T47D (cell line): ENCODE results near the gene MGMT.

Experiments used
- DNase-seq, 2 experiments: peaks; one replicate each; pipeline versions ENCODE4 v3.0.0 to v3.0.0-alpha.2; 2011 to 2012; ENCODE audit warnings: low read depth in 1 of 2, low spot score in 1 of 2
- JUND ChIP-seq: IDR thresholded peaks from 2 replicates; pipeline ENCODE4 v1.6.1; 2012; ENCODE audit warnings: low read depth
- in situ Hi-C: cut with HindIII; loops from 2 replicates; pipeline ENCODE4 v1.10.0; 2016; ENCODE audit warnings: low sequenced_read_pairs, low pct_unique_long_range_greater_than_20kb

The MGMT gene

DNA sequence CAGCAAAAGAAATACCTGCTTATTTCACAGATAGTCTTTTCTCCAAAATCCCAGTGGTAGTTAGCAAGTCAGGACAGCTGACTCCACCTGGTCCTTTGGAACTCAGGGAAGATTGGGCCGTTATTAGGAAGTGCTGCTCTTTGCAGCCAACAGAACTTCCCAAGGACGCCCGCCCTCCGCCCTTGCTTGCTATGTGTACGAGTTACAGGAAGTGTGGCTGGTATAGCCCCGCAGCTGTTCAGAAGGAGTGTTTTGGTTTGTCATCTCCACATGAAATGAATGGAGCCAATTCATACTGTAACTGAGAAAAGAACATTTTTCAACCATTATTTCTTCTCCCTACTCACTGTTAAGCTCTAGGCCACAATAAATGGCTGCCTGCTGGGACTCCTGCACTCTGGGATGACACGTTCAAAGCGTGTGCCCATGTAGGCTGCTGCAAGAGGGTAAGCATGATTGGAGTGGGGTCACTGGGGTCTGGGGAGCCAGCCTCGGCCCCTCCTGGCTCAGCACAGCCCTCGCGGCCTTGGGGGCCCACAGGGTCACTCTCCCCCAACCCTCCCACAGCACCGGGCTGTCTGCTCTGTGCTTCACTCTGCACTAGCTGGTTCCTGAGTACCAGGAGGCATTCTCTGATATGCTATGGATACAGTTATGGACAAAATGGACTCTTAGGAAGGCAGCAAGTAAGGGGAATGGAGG lies 253.0 kb downstream of the MGMT start:
- DNase-seq: no peak
- no peak for TF ChIP-seq JUND
- in situ Hi-C loops: no loop called here

DNA sequence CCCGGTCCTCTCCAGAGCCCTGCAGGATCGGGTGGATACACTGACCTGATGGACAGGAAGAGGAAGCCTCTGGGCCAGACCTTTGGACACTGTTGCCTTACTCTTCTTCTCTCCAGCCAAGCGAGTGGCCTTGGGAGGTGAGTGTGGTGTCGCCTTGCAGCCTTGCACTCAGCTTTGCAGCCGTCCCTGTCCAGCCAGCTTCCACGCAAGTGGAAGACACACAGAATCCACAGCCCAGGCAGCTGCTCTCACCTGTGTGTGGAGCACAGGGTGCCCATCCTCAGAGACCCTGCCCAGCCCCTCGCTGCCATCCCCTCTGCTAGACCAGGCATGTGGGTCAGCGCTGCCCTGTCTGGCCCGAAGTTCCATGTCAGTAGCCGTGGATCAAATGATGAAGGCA lies 258.0 kb downstream of the MGMT start:
- DNase-seq: no peak
- TF ChIP-seq JUND: no peak
- in situ Hi-C loops: no loop called here

DNA sequence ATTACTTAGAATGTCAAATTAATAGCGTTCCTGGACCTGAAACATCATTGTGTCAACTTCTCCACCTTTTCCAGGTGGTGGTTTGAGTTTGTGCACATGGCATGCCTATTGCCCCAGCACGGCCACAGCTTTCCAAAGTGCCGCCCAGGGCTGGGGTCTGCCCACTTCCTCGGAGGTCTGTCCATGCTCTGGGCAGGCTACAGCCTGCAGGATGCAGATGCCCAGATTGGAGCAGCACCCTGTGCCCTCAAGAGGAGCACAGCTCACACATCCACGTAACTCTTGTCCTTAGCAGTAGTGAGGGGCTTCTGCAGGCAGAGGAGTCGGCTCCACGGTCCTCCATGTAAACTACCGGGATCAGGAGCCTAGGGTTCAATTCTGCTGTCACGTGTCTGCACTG lies 258.4 kb downstream of the MGMT start:
- in situ Hi-C loops: no loop called here
- TF ChIP-seq JUND: no peak
- DNase-seq: no peak

DNA sequence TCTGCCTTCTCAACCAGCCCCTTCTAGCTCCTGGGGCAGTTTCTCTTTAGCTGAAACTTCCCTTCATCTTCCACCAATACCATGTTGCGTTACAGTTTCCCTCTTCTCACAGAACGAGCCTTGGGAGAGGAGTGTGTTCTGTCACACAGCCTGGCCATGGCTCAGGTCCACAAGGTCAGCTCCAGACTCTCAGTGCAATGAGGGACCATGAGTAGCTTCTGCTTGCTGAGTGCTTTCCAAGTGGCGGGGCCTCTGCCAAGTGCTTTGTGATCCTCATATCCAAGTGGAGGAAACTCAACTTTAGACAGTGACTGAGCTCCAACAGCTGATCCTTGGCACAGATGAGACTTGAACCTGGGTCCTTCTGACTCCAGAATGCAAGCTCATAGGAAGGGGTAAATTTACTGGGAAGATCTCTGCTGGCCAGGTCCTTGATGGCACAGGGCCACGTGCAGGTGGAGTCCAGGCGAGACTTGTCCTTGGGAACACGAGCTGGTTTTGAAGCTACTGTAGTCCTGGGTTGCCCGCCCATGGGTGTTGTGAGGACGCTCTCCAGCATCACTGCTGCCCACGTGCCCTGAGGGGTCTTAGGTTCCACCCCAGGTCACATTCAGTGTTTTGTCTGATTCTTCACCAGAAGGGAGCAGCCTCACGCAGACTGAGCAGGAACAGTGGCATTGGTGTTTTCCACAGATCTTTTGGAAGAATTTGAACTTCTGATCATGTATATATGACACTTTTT lies 259.0 kb downstream of the MGMT start:
- no peak for DNase-seq
- in situ Hi-C loops: no loop called here
- no peak for TF ChIP-seq JUND

DNA sequence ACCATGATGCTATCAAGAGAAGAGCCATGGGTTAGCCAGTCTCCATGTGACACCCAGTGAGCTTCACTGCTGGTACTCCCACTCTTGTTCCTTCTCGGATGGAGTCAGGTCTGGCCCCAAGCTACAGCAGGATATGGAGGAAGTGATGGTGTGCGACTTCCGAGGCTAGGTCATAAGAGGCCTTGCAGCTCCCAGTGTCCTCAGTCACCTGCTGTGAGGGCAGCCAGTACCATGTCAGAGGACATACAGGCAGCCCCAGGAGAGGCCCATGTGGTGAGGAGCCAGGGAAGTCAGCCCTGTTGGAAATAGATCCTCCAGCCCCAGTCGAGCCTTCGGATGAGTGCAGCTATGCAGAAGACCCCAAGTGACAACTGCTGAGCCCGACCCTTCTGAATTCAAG lies 260.0 kb downstream of the MGMT start:
- no peak for TF ChIP-seq JUND
- no peak for DNase-seq
- in situ Hi-C loops: no loop called here

DNA sequence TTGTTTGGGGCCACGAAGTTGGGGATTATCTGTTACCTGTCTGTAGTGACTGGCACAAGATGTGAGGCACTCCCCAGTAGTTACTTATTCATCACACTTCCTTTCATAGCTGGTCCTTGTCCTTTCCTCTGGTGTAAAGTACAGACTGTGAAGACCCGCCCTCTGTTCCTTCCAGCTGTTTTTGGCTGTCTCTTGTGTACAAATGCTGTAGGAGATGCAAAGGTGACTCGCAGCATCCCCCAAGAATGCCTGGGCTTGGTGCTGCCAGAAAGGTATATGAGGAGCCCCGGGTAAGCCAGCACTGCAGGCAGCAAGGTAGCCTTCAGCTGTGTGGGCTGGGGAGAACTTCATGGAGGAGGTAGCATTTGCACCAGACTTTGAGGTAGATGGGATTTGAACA lies 260.5 kb downstream of the MGMT start:
- no peak for TF ChIP-seq JUND
- in situ Hi-C loops: no loop called here
- DNase-seq: no peak

DNA sequence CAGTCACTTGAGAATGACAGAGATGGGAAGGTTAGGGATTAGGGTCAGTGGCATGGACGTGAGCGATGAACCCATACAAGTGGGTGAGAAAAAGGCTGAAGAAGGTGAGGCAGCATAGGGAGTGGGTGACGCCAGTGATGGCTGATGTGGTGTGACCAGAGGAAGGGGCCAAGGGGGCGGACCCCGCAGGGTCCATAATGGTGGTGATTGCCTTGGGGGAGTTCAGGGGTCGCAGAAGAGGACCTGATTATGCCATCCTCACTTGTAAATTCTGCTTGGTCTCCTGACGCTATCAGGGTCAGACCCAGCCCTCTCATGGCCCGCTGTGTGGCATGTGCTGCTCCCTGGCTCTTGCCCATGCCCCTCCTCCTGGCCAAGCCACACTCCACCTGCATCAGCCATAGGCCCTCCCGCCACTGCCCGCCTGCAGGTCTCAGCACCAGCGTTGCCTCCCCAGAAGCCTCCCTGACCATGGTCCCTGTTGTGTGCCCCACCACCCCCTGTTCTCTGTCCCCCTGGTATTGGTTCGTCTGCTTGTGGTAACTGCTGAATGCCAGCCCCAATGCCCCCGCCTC lies 261.3 kb downstream of the MGMT start:
- in situ Hi-C loops: no loop called here
- DNase-seq: no peak
- no peak for TF ChIP-seq JUND

DNA sequence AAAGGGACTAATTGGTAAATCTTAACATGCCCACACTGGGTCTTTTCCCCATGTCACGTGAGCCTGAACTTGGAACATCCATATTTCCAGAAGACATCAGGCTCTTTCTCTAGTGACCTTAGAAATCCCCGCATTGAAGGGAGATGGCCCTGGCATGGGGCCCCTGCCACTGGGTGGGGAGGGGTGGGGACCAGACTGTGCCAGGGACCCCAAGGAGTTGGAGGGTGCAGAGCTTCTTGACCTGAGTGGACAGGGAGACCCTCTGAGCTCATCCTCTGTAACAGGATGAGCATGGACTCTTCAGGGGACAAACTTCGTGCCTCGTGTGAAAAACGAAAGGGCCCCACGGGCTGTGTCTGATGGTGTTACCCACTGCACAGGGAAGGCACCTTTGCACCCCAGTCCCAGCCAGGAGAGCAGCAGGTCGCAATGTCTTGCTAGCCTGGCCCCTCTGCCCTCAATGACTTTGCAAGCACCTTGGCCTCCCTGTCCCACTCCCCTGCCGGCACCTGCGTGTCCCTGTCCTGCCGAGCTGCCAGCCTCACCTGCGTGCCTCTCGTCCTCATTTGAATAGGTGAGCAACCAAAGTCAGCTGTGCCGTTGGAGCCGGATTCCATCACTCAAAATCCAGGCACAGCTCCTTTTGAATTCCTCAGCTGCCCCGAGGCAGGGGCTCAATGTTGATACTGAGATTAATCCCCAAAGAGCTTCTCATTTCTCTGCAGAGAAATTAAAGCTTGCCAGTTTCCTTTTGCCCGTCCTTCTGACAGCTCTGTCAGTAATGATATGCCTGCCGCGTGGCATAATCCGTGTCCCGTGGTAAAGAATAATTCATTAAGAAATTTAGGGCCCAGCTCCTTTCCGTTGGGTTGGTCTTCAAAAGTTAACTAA lies 262.1 kb downstream of the MGMT start:
- in situ Hi-C loops: no loop called here
- no peak for DNase-seq
- no peak for TF ChIP-seq JUND

DNA sequence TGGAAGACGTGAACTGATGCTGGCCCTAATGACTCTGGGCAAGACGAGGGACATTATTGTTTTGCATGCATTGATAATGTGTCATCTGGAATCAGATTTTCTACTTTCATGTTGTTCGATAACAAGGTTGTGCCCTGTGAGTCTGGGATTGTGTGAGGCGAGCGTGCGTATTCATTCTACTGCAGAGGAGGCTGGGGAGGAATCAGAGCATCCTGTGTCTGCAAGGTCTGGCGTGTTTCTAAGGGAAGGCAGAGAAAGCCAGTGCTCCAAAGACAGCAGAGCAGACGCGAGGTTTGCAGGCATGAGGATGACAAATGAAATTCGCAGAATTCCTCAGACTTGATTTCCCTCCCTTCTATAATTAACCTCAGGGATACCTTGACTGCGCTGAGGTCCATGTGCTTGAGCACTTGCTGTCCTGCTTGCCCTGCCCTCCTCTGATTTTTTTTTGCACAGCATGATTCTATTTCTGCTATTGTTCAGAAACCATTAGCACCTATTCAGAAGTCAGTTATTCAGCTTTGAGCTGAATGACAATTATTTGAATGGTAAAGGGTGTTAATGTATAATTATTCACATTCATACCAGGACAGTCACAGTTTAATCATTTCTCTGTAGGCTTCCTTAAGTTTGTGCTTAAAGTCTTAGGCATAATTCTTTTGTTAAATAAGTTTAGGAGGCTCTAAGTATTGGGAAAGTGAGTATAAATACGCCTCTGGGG lies 263.4 kb downstream of the MGMT start:
- no peak for TF ChIP-seq JUND
- no peak for DNase-seq
- in situ Hi-C loops: no loop called here

DNA sequence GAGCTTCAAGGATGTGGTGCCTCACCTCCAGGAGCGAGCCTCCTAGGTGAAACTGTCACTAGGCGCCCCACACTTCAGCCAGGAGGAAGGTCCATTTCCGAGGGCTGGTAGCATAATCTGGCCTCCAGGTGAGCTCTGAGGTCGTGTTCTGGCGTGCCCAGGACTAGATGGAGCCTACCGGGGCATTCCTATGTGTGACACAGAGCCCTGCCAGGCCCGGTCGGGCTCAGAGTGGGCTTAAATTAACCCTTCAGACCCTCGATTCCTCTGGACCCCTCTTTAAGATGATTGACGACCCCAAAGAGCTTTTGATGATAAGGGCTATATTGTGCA lies 263.9 kb downstream of the MGMT start:
- DNase-seq: no peak
- in situ Hi-C loops: no loop called here
- no peak for TF ChIP-seq JUND

DNA sequence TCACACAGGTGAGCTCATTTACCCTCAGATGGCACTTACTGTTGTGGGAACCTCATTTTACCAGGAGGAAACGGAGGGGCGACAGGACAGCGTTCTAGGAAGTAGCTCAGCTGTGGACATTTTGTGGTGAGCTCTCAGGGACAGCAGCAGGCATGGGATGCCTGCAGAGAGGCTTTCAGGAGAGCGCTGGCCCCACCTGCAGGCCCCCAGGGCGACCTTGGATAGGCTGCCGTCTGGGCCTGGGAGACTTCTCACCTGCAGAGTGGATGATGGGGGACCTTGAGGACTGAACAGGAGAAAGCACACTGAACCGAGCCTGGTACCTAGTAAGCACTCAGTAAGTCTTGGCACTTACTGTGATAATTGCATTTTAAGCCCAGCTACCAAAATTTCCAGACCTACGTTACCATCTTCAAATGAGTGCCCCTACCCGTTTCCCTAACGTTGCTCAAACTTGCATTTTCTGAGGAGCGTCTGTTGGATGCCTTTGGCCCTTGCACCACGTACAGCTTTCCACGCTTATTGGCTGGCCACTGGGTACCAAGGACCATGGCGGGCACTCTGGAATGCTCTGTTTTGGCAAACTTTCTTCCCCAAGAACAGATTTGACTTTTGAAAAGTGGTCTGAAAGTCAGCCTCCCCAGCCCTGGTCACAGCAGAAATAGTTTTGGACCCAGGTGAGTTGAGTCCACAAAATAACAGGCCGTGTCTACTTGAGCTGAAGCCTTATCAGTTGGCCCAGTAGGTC lies 273.7 kb downstream of the MGMT start:
- no peak for TF ChIP-seq JUND
- in situ Hi-C loops: no loop called here
- DNase-seq: no peak

DNA sequence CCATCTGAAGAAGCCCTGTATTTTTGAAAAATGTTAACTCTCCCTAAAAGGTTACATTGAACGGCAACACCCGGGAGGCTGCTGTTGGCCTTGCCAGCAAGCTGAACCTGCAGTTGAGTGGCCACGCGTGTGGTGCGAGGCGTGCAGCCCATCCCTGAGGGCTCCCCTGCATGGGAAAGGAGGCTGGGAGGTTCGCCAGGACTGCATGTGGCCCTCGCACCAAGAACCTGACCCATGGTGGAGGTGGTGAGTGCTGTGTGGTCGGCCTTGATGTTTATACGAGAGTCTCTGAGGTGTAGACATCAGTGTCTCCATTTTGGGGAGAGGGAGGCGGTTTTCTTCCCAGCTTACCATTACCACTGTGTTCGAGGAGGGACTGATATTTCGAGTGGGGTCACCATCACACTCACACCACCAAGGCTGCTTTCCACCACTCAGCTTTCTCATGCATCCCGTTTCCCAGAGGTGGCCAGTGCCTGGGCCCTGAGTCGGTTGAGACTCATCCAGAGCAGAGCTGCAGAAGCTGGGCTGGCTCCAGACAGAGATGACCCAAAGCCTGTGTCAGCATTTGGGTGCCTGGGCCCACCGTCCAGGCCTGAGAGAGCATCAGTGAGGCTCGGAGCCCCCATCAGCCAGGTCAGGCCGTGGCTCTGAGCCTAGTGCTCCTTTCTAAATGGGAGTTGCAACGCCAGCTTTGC lies 274.4 kb downstream of the MGMT start:
- TF ChIP-seq JUND: no peak
- in situ Hi-C loops: no loop called here
- no peak for DNase-seq
